Panc1 (cell line): ENCODE results near the gene TMEM87B.

ENCODE experiments used
- REST ChIP-seq, 2 experiments: IDR thresholded peaks; 2 replicates each; pipeline ENCODE4 v1.6.1; 2011 to 2012; ENCODE audit warnings: low read depth in 2 of 2, control low read depth in 1 of 2, low read length in 1 of 2, mild to moderate bottlenecking in 1 of 2, moderate library complexity in 1 of 2; ENCODE audit not compliant: insufficient read depth in 1 of 2
- TF ChIP-seq, protein P1 (sequence below): fragments of 450-650 bp; IDR thresholded peaks from 2 replicates; pipeline ENCODE4 v1.5.1; 2017; ENCODE audit warnings: mild to moderate bottlenecking

DNA sequence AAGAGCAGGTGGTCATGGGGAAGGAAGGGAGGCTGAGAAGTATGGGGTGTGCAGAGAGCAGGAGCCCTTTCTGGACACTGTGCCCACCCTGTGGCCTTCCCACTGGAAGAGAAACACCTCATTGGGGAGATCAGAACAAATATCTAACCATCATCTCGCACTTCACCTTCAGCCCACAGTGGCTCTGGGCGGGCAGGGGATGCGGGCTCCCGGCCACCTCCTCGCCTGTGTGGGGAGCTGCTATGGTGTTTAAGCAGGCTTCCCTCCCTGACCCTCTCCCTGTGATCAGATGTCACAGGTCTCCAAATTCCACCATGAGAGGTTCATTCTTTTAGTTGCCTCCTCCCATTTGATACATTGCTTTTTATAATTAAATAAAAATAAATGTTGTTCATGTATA is 88.1 kb downstream of the TMEM87B start:
- TF ChIP-seq, protein P1, sequence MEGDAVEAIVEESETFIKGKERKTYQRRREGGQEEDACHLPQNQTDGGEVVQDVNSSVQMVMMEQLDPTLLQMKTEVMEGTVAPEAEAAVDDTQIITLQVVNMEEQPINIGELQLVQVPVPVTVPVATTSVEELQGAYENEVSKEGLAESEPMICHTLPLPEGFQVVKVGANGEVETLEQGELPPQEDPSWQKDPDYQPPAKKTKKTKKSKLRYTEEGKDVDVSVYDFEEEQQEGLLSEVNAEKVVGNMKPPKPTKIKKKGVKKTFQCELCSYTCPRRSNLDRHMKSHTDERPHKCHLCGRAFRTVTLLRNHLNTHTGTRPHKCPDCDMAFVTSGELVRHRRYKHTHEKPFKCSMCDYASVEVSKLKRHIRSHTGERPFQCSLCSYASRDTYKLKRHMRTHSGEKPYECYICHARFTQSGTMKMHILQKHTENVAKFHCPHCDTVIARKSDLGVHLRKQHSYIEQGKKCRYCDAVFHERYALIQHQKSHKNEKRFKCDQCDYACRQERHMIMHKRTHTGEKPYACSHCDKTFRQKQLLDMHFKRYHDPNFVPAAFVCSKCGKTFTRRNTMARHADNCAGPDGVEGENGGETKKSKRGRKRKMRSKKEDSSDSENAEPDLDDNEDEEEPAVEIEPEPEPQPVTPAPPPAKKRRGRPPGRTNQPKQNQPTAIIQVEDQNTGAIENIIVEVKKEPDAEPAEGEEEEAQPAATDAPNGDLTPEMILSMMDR, result no peak
- no peak for TF ChIP-seq REST (IDR thresholded peaks at IDR 0.05; ENCODE audit: insufficient read depth in 1 of 2, low read depth in 2 of 2, low read length in 1 of 2)
